NCI-H2029 treated with DMSO at 0.1 percent for 48 hours (cell line): ENCODE measurements around the gene CES1.
"Not testable (repeated sequence)": the region's sequence is repeated elsewhere in the genome, so short reads cannot be mapped to it uniquely, and the experiment has no call there.

Experiments
- DNase-seq: peaks from one replicate; lab custom pipeline; 2025; lab: John Stamatoyannopoulos, UW

Gene CES1

DNA sequence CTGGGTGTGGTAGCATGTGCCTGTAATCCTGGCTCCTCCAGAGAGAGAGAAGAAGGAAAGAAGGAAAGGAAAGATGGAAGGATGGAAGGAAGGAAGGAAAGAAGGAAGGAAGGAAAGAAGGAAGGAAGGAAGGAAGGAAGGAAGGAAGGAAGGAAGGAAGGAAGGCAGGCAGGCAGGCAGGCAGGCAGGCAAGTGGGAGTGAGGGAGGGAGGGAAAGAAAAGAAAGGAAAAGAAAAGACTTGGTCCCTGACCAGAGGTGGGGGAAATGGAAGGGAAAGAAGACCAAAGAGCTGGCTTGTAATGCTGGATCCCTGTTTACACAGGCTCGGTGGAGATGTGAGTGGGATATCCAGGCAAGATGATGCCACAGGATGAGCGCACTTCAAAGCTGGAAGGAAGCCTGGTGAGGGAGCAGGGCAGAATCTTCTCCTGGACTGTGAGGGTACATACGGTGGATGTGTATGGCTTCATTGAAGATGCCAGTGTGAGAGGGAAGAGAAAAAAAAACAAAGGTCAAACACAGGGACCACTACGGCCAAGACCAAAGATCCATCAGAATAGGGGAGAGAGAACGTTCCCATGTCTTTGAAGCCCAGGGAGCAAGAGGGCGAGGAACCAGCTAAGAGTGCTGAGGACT lies 2.1 kb downstream of the CES1 start:
- DNase-seq = no peak

DNA sequence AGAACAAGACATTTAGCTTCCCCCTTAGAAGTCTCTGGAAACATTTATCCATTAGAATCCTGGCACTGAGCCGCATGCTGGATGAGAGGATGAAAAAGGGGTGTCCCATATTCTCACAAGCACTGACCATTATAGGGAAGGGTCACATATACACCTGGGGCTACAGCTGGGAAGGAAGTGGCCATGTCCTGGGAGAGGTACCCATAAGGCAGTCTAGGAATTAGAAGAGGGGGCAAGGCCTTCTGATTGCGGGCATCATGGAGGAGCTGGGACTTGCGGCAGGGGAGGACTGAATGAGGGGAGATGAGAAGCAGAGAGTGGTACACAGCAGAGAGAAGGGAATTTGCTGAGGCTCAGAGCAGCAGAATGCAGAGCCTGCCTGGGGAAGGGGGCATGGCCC lies 3.7 kb downstream of the CES1 start:
- DNase-seq = not testable (repeated sequence)

DNA sequence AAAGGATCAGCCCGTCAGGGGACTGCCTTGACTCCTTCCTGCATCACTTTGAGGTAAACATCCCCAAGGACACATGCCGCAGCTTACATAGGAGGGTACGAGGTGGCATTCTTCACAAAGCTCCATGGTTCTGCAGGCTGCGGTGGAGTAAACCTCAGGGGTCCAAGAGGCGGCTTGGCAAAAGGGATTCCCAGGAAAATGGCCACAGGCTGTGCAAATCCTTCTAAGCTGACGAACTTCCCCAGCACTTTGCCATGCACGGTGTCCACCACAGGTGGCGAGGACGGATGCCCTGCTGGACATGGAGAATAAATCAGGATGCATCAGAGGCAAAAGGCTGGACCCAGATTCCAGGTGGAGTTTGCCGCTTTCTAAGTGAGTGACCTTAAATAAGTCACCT lies 4.2 kb downstream of the CES1 start:
- no peak for DNase-seq

DNA sequence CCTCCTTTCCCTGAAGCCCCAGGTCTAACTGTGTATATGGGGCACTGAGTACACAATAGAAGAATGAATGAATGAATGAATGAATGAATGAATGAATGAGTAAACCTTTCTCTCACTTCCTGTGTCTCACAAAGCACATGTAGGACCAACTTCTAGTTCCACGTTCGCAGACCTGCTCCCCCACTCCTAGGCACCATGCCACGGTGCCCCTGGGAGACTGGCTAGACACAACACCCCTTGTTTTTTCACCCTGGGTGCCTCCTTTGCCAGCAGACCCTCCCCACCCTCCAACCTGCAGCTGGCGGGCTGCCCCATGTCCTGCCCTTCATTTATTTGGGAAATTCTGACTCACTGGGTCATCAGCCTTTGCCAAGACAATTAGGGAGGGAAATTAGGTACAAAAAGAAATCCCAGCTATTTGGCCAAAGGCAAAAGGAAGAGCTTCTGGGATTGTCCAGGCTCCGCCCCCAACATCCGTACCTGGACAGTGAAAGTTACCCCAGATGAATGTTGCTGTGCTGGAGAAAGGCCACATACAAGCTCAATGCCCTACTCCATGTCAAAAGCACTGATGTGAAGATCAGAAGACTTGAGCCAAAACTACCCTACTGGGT lies 7.7 kb downstream of the CES1 start:
- no peak for DNase-seq

DNA sequence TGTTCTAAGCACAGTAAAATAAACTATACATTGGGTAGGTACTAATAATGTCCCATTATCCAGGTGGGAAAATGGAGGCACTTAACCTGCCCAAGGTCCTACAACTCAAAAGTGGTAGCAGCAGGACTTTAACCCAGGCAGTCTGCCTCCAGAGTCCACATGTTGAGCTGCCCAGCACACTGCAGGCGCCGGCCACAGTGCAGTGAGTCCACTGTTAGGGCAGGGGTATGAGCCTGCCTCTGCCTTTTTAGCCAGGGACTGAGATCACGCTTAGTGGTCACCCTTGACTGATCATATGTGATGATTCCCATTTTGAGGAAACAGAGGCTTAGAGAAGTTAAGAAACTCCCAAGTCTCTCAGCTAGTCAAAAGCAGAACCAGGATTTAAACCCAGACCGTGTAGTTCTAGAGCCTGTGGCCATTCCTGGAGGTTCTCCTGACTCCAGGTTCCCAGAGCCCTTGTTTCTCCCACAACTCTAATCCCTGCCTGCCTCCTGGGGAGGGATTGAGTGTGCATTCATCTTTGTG lies 8.4 kb downstream of the CES1 start:
- no peak for DNase-seq

DNA sequence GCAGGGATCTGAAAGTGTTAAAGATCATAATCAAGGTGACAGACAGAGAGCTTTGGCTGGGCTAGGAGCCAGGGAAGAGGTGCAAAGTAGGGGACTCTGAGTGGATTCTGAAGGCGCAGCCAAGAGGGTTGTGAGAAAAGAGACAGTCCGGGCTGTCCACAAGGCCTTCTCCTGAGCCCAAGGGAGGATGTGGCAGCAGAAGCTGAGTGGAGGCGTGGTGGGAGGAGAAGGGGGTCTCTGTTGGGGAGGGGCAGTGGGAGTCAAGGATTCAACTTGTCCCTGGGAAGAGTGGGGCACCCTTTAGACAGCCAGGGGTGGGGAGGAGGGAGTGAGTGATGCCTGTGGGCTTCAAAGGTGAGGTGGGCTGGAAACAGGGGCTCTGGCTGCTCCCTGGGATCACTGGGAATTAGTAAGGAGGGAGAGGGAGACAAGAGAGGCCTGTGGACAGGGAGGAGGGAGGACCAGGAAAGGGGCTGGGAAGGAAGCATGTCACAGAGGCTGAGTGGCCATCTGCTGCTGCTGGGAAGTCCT lies 10.6 kb downstream of the CES1 start:
- DNase-seq = no peak

DNA sequence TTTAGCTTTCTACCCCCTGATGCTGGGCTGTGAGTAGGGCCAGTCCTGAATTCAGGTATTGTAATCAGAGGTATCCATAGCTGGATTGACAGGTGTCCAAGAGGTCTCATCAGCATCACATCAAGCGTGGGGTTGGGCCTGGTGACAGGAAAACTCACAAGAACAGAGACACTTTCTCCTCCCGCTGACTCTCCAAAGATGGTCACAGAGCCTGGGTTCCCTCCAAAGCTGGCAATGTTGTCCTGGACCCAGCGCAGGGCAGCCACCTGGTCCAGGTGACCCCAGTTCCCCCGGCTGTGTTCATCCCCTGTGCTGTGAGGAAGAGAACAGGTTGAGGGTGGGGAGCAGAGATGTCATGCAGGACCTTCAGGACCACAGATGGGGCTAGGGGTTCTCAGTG lies 11.7 kb downstream of the CES1 start:
- DNase-seq = no peak

DNA sequence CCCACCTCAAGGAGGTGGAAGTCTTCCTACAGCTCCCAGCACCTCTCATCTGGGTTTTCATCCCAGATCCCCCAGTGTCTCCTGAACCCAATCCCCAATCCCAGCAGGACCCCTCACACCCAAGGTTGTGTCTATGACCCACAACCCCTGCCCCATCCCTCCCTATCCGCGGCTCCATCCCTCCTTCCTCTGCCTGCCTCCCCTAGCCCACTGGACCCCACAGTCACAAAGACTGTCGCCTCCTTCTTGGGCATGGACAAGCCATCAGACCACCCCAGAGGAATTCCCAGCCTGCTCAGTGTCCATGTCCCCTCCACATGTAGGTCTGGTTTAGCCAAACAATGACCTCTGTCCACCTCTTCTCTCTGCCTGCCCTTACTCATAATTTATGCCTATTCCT lies 12.3 kb downstream of the CES1 start:
- no peak for DNase-seq

DNA sequence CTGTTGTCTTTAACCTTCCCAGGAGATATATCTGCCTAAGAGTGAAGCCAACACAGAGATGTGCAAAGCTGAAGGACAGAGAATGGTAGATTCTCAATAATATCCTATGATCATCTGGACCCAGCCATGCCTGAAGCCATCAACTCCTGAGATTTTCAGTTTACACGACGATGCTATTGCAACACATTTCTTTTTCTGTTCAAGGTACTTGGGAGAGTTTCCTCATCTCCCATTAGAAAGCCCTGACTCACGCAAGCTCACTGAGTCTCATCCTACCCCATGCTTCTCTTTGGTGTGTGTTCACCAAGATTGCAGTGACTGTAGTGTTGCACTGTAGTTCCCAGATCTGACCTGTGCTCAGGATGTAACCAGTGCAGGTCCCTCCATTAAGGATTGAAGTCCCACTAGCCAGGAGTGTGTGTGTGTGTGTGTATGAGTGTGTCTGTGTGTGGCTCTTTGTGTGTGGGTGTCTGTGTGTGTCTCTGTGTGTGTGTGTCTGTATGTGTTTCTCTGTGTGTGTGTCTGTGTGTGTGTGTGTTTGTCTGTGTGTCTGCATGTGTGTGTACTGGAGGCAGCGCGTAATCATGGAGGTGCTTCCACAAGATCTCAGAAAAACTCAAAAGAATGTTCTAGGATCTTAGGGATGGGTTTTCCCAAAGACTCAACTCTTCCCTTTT lies 15.5 kb downstream of the CES1 start:
- DNase-seq = no peak

DNA sequence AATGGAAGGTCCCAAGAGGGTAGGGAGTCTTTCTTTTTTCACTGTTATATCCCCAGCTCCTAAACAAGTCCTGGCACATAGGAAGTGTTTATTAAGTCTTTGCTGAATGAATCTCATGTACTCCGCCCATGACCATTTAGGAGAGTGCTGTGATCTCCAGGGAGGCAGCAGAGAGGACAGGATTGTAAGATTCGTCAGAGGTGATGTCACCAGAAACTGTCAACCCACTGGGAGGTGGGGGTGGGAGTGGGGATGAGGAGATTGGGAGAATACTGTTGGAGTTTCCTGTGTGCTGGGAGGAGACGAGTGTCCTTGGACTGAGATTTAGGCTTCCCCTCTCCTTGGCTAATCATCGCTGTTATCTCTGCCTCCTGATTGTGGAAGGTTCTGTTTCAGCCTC lies 16.7 kb downstream of the CES1 start:
- DNase-seq = not testable (repeated sequence)

DNA sequence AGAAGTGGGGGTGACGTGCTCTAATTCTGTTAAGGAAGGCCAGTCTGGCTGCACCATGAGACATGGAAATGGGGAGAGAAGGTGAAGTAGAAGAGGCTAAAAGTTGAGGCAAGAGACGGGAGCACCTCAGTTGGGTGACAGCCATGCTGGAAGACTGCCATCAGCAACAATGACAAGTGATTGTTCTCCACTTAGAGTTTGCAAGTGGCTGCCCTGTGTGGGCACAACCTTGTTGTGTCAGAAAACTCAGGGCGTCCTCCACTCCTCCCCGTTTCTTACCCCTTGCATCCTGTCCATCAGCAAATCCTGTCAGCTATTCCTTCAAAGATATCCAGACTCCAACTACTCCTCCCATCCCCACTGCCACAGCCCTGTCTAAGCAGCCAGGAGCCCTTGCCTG lies 17.6 kb downstream of the CES1 start:
- DNase-seq = no peak

DNA sequence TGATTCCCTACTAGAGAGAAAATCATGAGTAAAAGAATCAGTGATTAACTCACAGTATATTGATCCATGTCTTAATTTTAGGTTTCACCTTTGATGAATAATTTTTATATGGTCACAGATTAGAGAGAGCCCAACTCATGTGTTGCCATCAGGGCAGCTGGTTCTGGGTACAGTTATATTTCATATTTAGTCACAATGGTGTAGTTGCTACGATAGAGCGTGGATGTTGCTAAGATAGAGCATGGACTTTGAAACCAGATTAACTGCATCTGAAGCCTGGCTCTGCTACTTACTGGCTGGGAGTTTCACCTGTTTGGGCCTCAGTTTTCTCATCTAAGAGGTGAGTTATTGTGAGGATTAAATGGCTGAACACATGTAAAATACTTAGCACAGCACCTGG lies 18.7 kb downstream of the CES1 start:
- not testable (repeated sequence) for DNase-seq

DNA sequence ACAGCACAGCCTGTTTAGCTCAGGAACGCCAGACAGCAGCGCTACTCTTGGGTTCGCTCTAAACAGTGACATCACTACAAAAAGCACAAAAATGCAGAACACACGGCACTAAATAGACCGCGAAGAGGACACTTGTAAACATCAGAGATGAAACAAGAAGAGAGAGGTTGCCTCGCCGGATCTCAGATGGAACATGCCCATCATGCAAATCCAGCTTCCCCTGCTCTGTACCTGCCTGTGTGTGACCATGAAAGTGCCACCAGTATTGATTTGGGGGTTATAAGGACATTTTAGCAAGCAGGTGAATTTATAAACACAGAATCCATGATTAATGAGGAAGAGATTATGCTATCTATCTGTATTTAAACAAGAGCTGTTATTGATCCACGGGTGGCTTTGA lies 19.2 kb downstream of the CES1 start:
- not testable (repeated sequence) for DNase-seq

DNA sequence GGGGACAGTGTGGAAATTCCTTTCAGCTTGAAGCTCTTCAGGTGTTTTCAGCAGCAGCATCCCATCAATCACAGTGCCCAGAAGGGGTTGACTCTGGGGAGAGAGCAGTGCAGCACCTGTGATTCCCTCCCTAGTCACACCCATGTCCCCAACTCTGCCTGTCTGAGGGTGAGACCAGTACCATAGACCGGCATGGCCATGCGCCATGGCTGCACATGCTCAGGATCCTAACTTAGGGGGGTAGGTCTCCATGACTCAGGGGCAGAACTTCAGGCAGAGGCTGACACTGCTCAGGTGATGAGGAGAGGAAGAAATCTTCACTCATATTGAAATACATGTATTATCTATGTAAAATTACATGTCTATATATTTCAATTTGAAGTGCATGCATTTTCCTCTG lies 19.9 kb downstream of the CES1 start:
- no peak for DNase-seq

DNA sequence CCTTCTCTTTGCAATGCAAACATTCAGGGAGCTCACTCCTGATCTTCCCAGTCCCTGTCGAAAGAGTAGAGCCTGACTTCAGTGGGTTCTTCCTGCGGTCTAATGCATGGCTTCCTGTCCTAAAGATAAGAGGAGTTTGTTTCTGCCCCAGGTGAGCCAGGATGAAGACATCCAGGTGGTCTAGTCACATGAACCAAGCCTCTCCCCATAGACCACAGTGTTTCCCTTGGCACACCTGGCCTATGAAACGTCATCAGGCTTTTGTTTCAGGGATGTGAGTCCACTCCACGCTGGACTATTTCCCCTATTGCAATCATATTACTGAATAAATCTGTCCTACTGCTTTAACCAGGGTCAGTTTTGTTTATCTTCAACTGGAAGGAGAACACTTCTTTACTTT lies 21.1 kb downstream of the CES1 start:
- DNase-seq = peak; percentile 31

DNA sequence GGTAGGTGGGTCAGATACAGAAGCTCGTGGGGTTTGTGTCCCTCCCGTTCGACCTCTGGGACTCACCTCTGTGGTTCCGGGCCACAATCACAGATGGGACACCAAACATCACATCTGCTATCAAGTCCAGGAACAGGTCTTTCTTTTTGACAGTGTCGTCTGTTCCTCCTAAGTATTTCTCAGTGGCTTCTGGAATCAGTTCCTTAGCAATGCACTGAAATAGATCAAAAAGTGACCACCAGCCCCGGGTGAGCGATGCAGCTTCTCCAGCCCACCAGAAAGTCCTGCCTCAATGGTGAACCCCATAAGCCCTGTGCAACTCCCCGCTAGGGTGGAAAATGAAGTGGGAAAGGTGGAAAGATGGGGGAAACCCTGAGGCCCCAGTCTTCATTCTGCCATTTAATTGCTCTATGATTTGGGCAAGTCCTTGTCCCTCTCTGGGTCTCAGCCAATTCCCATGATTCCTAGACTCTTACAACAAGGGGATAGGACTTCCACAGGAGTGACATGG lies 22.4 kb downstream of the CES1 start:
- DNase-seq = no peak

DNA sequence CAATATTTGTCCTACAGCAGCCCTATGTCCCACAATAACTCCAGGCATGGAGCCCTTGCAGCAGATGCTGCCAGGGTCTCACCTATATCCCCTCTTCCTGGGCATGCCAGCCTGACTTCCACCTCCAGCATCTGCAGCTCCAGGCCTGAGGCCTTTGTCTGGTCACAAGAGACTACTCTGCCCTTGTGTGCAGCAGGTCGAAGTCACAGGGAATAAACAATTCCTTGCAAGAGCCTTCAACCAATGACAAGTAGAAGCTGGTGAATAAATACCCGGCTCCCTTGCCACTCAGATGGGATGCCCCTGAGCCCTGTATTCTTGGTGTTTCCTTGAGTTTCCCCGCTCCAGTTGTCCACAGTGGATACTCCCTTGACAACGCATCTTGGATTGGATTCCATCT lies 23.0 kb downstream of the CES1 start:
- no peak for DNase-seq

DNA sequence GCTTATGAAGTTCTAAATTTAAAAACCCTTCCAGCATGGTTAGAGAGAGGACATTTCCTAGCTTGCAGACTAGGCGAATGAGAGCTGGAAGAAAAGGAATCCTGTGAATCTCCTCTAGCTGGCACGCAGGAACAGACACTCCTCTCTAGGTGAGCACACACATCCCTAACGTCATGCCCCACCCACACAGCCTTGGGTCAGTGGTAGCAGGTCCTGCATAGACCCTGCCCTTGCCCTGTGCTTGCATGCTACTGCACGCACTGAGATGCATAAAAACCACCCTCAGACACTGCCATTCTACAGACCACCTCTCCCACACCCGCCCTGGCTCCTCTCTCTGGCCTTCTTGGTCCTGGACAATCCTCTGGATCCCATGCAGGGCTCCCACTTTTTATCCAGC lies 23.5 kb downstream of the CES1 start:
- no peak for DNase-seq

DNA sequence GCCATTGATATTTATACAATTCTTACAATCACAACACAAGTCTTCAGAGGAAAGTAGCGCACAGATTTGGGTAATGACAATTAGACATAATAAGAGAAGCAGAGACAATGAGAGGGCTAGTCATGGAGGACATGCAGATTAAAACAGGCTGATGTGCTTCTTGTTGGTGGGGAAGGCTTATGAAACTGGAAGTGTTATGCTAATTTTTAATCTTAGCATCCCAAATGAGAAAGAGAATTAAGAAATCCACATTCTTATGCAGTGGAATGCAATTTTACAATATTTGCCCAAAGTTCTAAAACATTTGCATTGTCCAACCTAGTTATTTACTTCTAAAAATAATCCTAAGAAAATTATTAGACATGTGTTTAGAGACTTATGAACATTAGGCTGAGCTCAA lies 24.6 kb downstream of the CES1 start:
- not testable (repeated sequence) for DNase-seq

DNA sequence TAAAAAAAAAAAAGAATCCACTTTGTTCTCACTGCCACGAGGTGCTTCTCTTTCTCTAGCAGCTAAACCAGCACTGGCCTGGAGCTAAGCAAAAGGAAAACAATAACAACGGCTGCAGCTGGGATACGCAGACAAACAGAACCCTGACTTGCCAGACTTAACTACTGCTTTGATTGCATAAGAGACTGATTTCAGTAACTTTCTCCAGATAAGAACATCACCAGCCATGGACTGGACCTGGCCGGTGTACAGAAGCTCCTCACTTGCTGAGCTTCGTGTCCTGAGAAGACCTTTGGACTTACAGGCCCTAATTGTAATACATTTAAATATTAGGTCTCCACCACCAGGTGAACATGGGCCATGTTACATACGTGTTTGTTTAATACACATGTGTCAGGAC lies 27.8 kb downstream of the CES1 start:
- not testable (repeated sequence) for DNase-seq

DNA sequence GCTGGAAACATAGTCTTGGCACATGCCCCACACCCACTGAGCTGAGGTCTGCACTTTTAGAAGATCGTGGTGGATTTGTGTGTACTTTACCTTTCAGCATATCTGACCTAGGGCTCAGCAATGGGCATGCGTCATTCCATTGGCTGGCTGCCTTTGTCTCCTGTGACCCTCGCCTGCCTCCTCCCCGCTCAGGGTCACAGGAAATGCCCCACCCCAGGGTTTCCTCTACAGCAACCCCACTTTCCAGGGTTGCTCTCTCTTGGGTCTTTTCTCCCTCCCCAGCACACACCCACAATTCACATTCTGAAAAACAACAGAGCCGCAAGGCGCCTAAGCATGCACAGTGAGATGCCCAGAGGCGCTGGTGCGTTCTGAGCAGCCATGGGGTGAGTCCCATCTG lies 29.2 kb downstream of the CES1 start:
- not testable (repeated sequence) for DNase-seq

DNA sequence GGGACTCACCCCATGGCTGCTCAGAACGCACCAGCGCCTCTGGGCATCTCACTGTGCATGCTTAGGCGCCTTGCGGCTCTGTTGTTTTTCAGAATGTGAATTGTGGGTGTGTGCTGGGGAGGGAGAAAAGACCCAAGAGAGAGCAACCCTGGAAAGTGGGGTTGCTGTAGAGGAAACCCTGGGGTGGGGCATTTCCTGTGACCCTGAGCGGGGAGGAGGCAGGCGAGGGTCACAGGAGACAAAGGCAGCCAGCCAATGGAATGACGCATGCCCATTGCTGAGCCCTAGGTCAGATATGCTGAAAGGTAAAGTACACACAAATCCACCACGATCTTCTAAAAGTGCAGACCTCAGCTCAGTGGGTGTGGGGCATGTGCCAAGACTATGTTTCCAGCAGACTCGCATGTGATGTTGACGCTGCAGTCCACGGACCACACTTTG lies 39.9 kb downstream of the CES1 start:
- DNase-seq = not testable (repeated sequence)

DNA sequence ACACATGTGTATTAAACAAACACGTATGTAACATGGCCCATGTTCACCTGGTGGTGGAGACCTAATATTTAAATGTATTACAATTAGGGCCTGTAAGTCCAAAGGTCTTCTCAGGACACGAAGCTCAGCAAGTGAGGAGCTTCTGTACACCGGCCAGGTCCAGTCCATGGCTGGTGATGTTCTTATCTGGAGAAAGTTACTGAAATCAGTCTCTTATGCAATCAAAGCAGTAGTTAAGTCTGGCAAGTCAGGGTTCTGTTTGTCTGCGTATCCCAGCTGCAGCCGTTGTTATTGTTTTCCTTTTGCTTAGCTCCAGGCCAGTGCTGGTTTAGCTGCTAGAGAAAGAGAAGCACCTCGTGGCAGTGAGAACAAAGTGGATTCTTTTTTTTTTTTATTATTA lies 41.4 kb downstream of the CES1 start:
- not testable (repeated sequence) for DNase-seq
